IgD-negative memory B cell (primary cell): ENCODE measurements around the gene BHLHE41. TPM values are rescaled to one million over a fixed set of nuclear protein-coding genes. Genes with fewer than 3 reads are reported as not detected.

ENCODE experiments used
- H3K27ac Mint-ChIP-seq, 3 donors: one replicate each; pipeline ENCODE4 v1.8.0; 2020 to 2022; ENCODE audit warnings: mild to moderate bottlenecking in 3 of 3, mixed read lengths in 3 of 3, moderate library complexity in 1 of 3
- H3K27me3 Mint-ChIP-seq: one replicate; pipeline ENCODE4 v1.8.0; 2021; ENCODE audit warnings: mixed read lengths
- H3K36me3 Mint-ChIP-seq: one replicate; pipeline ENCODE4 v1.8.0; 2020; ENCODE audit warnings: mild to moderate bottlenecking, mixed read lengths
- H3K4me1 Mint-ChIP-seq, 3 donors: one replicate each; pipeline ENCODE4 v1.8.0; 2020 to 2022; ENCODE audit warnings: mixed read lengths in 3 of 3, mild to moderate bottlenecking in 1 of 3
- H3K4me3 Mint-ChIP-seq, 4 donors: one replicate each; pipeline ENCODE4 v1.8.0; 2020 to 2022; ENCODE audit warnings: mild to moderate bottlenecking in 4 of 4, mixed read lengths in 4 of 4, moderate library complexity in 3 of 4
- H3K9me3 Mint-ChIP-seq, 3 donors: one replicate each; pipeline ENCODE4 v1.8.0; 2020 to 2021; ENCODE audit warnings: mixed read lengths in 3 of 3, mild to moderate bottlenecking in 1 of 3
- polyA plus RNA-seq: library from polyadenylated mRNA; unstranded; fragments of 300-500 nt; fragmentation: Illumina TruSeq; gene quantifications from one replicate; pipeline ENCODE4 v1.2.3, GENCODE V29; 2021

Gene BHLHE41
- polyA plus RNA-seq, 1 donor from 2014 or later, result 19.0 TPM

DNA sequence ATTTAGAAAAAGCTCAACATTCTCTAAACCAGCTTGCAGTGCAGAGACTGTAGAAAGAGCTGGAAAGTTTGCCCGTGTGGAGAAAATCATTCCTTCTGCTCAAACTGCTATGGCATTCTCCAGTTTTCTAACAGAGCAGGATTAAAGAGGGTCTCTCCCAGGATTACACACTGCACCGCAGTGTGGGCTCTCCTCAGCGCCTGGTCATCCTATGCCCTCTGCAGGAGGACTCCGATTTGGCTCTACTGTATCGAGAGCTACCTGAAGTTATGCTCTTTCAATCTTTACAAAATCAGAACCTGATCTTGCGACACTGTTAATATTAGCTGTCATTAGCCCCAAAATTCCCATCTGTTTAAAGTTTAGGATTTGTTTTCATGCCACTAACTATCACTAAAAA is 33.0 kb downstream of the BHLHE41 start:
- H3K36me3 Mint-ChIP-seq, result no peaks in the 10 kb centered on the region
- no peak overlapping the region for H3K4me3 Mint-ChIP-seq
- H3K9me3 Mint-ChIP-seq, result peaks cover 0 to 2% (median 0%) of the 10 kb centered on the region in 3 donors
- H3K27me3 Mint-ChIP-seq, result no peaks in the 10 kb centered on the region
- no peak overlapping the region for H3K27ac Mint-ChIP-seq
- H3K4me1 Mint-ChIP-seq, result peaks cover 0 to 6% (median 4%) of the 10 kb centered on the region in 3 donors

DNA sequence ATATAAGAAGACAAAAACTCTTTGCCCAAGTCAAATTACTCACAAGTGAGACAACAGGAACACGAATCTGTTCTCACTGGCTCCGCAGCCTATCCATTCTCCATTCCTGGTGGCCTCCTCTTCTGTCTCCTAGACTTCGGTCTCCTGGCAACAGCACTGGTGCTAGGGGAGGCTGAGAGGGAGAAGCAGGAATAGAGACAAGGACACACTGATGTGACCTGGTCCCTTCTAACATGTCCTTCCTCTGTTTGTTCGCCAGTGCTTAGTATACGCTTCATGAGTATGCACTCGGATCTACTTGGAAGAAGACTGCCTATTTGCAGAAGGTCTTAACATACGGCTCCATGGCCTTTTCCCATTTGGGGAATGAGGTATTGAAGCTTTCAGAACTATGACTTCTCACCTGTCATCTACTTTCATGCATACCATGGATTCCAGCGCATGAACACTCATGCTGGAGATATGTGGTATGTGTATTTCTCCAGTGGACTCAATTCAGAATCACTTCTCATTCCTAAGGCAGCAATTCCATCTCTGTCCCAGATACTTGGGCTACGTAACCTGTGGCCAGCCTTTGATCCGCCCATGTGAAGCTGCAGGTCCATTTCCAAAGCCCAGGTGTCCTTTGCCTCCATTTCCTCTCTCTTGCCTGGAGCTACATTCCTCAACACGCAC is 33.9 kb downstream of the BHLHE41 start:
- Mint-ChIP-seq H3K36me3 (no peaks in the 10 kb centered on the region), H3K27ac (no peak overlapping the region), H3K4me1 (peaks cover 0 to 6% (median 4%) of the 10 kb centered on the region in 3 donors), H3K27me3 (no peaks in the 10 kb centered on the region), H3K9me3 (peaks cover 0 to 4% (median 0%) of the 10 kb centered on the region in 3 donors), H3K4me3 (no peak overlapping the region)

DNA sequence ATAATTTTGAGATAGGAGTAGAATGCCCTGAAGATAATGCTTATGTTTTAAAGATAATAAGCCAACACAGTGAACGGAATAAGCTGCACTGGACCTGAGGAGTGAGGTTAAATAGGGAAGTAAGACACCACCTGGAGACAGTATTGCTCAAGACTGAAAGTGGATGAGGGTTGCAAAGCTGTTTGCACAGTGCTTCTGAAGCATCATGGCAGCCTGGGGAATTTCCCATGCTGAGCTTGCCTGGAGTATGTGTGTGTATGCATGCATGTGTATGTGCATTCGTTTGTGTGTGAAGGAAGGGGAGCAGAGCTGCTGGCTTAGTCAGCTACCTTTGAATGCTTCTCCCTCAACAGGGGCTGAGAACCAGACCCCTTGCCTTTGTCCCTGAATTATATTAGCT is 35.8 kb downstream of the BHLHE41 start:
- H3K27ac Mint-ChIP-seq, result no peak overlapping the region

DNA sequence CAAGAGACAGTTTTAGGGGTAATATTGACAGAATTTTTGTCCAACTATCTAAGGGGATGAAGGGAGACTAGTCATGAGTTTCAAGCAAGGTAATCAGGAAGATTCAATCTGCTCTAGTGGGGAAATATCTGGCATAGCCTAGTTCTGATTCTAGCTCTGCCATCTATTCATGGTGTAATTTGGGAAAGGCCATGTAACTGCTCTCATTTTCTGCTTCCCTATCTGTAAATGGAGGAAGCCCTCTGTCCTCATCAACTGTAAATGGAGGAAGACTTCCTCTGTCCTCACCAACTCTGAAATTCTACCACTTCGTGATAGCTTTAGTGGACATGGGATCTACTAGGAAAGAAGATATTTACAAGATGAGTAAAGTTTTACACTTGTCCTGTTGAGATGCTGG is 37.9 kb downstream of the BHLHE41 start:
- H3K36me3 Mint-ChIP-seq, result no peaks in the 10 kb centered on the region
- peak overlapping the region in 1 of 3 donors; percentile 16 for H3K27ac Mint-ChIP-seq
- no peak overlapping the region for H3K4me3 Mint-ChIP-seq
- H3K9me3 Mint-ChIP-seq, result peaks cover 0 to 12% (median 0%) of the 10 kb centered on the region in 3 donors
- peaks cover 0 to 6% (median 4%) of the 10 kb centered on the region in 3 donors for H3K4me1 Mint-ChIP-seq
- H3K27me3 Mint-ChIP-seq, result no peaks in the 10 kb centered on the region

More for the DNA sequence above, 35.8 kb downstream of the BHLHE41 start:
- Mint-ChIP-seq H3K9me3 (peaks cover 0 to 4% (median 0%) of the 10 kb centered on the region in 3 donors), H3K4me1 (peaks cover 0 to 6% (median 4%) of the 10 kb centered on the region in 3 donors), H3K36me3 (no peaks in the 10 kb centered on the region), H3K4me3 (no peak overlapping the region), H3K27me3 (no peaks in the 10 kb centered on the region)

DNA sequence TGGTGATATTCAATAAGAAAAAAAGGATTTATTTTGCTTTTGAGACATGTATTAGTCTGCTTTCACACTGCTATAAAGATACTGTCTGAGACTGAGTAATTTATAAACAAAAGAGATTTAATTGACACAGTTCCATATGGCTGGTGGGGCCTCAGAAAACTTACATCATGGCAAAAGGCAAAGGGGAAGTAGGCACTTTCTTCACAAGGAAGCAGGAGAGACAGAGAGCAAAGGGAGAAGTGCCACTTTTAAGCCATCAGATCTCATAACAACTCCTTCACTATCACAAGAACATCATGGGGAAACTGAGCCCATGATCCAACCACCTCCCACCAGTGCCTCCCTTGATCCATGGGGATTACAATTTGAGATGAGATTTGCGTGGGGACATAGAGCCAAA is 43.9 kb downstream of the BHLHE41 start:
- Mint-ChIP-seq H3K4me1 (no peaks in the 10 kb centered on the region), H3K4me3 (no peak overlapping the region), H3K27ac (no peak overlapping the region), H3K9me3 (peaks cover 0 to 11% (median 0%) of the 10 kb centered on the region in 3 donors), H3K36me3 (no peaks in the 10 kb centered on the region), H3K27me3 (peaks cover 2% of the 10 kb centered on the region)

DNA sequence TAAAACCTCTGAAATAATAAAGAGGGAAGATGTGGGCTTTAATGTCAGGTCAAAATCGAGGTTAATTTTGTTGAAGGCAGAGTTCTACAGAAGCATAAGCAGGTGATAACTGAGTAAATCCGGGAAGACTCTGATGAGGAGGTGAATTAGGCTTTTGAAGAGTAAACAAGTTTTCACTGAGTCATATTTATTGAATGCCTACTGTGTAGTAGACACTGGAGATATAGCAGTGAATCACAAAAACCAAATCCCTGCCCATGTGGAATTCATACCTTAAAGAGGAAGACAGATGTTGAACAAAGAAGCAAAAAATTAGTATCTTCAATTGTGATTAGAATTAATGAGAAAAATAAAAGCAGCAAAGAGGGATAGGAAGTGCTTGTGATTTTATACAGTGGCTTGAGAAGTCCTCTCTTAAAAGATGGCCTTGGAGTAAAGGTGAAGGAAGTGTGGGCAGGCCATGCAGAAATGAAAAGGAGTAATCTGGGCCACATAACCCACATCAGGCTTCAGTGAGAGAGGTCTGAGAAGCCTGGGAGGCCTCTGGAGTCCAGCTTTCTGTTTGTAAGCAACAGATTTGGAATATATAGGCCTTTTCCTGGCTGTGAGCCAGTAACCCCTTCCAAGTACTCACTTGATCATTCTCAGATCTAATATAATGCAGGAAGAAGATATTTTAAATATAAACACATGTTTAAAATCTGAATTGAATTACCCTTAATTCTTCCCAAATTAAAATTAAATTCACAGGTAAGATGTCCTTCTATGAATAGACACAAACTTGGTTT is 46.7 kb downstream of the BHLHE41 start:
- H3K27ac Mint-ChIP-seq, result no peak overlapping the region
- no peaks in the 10 kb centered on the region for H3K4me1 Mint-ChIP-seq
- H3K4me3 Mint-ChIP-seq, result no peak overlapping the region
- H3K36me3 Mint-ChIP-seq, result no peaks in the 10 kb centered on the region
- H3K27me3 Mint-ChIP-seq, result peaks cover 2% of the 10 kb centered on the region
- H3K9me3 Mint-ChIP-seq, result peaks cover 0 to 14% (median 0%) of the 10 kb centered on the region in 3 donors

Other genes starting within 250 kb of the BHLHE41 start
- not detected for gene RASSF8, start 166.4 kb downstream of the BHLHE41 start, polyA plus RNA-seq
- gene SSPN, start 70.5 kb upstream of the BHLHE41 start, polyA plus RNA-seq, result 149 TPM